H9 (cell line): ENCODE measurements around the gene SPATA31D4. TPM values are rescaled to one million over a fixed set of nuclear protein-coding genes. Genes with fewer than 3 reads are reported as not detected.

Source experiments
- DNase-seq: peaks from one replicate; pipeline ENCODE4 v3.0.0-alpha.2; 2017
- H2AFZ ChIP-seq: one replicate; pipeline ENCODE4 v1.6.1; 2013; ENCODE audit warnings: mild to moderate bottlenecking, low read length, control low read depth, moderate library complexity
- H2AK5ac ChIP-seq: 2 replicates; pipeline ENCODE4 v1.6.1; 2013; ENCODE audit warnings: low read length, control low read depth, mixed read lengths; ENCODE audit not compliant: insufficient read length
- H2BK120ac ChIP-seq: one replicate; pipeline ENCODE4 v1.6.1; 2013; ENCODE audit warnings: low read depth, mild to moderate bottlenecking, low read length, control low read depth, inconsistent platforms; ENCODE audit not compliant: poor library complexity, severe bottlenecking
- H2BK12ac ChIP-seq: 2 replicates; pipeline ENCODE4 v1.6.1; 2013; ENCODE audit warnings: low read length, control low read depth, mixed read lengths, low read depth; ENCODE audit not compliant: insufficient read length
- H2BK15ac ChIP-seq: 2 replicates; pipeline ENCODE4 v1.6.1; 2013; ENCODE audit warnings: low read depth, low read length, control low read depth
- H2BK20ac ChIP-seq: one replicate; pipeline ENCODE4 v1.6.1; 2013; ENCODE audit warnings: low read depth, mild to moderate bottlenecking, low read length, control low read depth, inconsistent platforms; ENCODE audit not compliant: poor library complexity, severe bottlenecking
- H2BK5ac ChIP-seq: 2 replicates; pipeline ENCODE4 v1.6.1; 2013; ENCODE audit warnings: low read length, control low read depth, mixed read lengths; ENCODE audit not compliant: insufficient read length
- H3K14ac ChIP-seq: 2 replicates; pipeline ENCODE4 v1.6.1; 2013; ENCODE audit warnings: low read length, control low read depth; ENCODE audit not compliant: insufficient read depth
- H3K18ac ChIP-seq: 2 replicates; pipeline ENCODE4 v1.6.1; 2013; ENCODE audit warnings: low read depth, mild to moderate bottlenecking, mixed read lengths, low read length, control low read depth; ENCODE audit not compliant: insufficient read length
- H3K23ac ChIP-seq: 2 replicates; pipeline ENCODE4 v1.6.1; 2013; ENCODE audit warnings: low read length, control low read depth, mixed read lengths, low read depth; ENCODE audit not compliant: insufficient read length
- H3K23me2 ChIP-seq: 2 replicates; pipeline ENCODE4 v1.6.1; 2013; ENCODE audit warnings: low read depth, mild to moderate bottlenecking, mixed read lengths, low read length, control low read depth; ENCODE audit not compliant: insufficient read length, poor library complexity, severe bottlenecking
- H3K27ac ChIP-seq: 2 replicates; pipeline ENCODE4 v1.5.1; 2013; ENCODE audit warnings: low read length, control low read depth, mixed read lengths, low read depth; ENCODE audit not compliant: insufficient read length
- H3K27me3 ChIP-seq: 2 replicates; pipeline ENCODE4 v1.6.1; 2013; ENCODE audit warnings: low read length, control low read depth, inconsistent platforms; ENCODE audit not compliant: insufficient read depth
- H3K4ac ChIP-seq: 2 replicates; pipeline ENCODE4 v1.6.1; 2013; ENCODE audit warnings: low read depth, mild to moderate bottlenecking, control low read depth, inconsistent platforms, low read length, moderate library complexity
- H3K4me1 ChIP-seq: 2 replicates; pipeline ENCODE4 v1.6.1; 2013; ENCODE audit warnings: low read length, control low read depth, inconsistent platforms; ENCODE audit not compliant: insufficient read depth
- H3K4me2 ChIP-seq: 2 replicates; pipeline ENCODE4 v1.6.1; 2013; ENCODE audit warnings: low read length, control low read depth, mixed read lengths; ENCODE audit not compliant: insufficient read length, insufficient read depth
- H3K56ac ChIP-seq: 2 replicates; pipeline ENCODE4 v1.6.1; 2013; ENCODE audit warnings: low read depth, mild to moderate bottlenecking, mixed read lengths, low read length, control low read depth; ENCODE audit not compliant: insufficient read length
- H3K79me1 ChIP-seq: 2 replicates; pipeline ENCODE4 v1.6.1; 2013; ENCODE audit warnings: low read depth, mild to moderate bottlenecking, moderate library complexity, low read length, control low read depth, inconsistent platforms; ENCODE audit not compliant: insufficient read depth, poor library complexity, severe bottlenecking
- H3K79me2 ChIP-seq: 2 replicates; pipeline ENCODE4 v1.6.1; 2013; ENCODE audit warnings: low read length, control low read depth, inconsistent platforms; ENCODE audit not compliant: insufficient read depth
- H3K9ac ChIP-seq: 2 replicates; pipeline ENCODE4 v1.6.1; 2013; ENCODE audit warnings: low read length, control low read depth, mixed read lengths; ENCODE audit not compliant: insufficient read length; ENCODE audit errors: extremely low read depth
- H3K9me3 ChIP-seq: one replicate; pipeline ENCODE4 v1.6.1; 2013; ENCODE audit warnings: low read depth, low read length, inconsistent platforms; ENCODE audit not compliant: control insufficient read depth
- H3T11ph ChIP-seq: one replicate; pipeline ENCODE4 v1.6.1; 2013; ENCODE audit warnings: mild to moderate bottlenecking, low read length, control low read depth, inconsistent platforms
- H4K20me1 ChIP-seq: one replicate; pipeline ENCODE4 v1.6.1; 2013; ENCODE audit not compliant: control insufficient read depth, insufficient read length, insufficient read depth
- H4K5ac ChIP-seq: 2 replicates; pipeline ENCODE4 v1.6.1; 2013; ENCODE audit warnings: low read depth, mild to moderate bottlenecking, mixed read lengths, low read length, control low read depth; ENCODE audit not compliant: insufficient read length
- H4K8ac ChIP-seq: replicated peaks from 2 replicates; pipeline ENCODE4 v1.6.1; 2013; ENCODE audit warnings: low read length, control low read depth, mixed read lengths, low read depth; ENCODE audit not compliant: insufficient read length
- H4K91ac ChIP-seq: 2 replicates; pipeline ENCODE4 v1.6.1; 2013; ENCODE audit warnings: low read depth, mild to moderate bottlenecking, moderate library complexity, mixed read lengths, low read length, control low read depth; ENCODE audit not compliant: insufficient read length
- H3K27ac Mint-ChIP-seq, 3 experiments: 2 replicates in 2 of 3; 3 replicates in 1 of 3; pipeline ENCODE4 v1.8.0; 2020 to 2021; ENCODE audit warnings: mixed read lengths in 3 of 3, mild to moderate bottlenecking in 1 of 3, moderate library complexity in 1 of 3
- H3K27me3 Mint-ChIP-seq: 2 replicates; pipeline ENCODE4 v1.8.0; 2021; ENCODE audit warnings: low read depth, mild to moderate bottlenecking, moderate library complexity, mixed read lengths
- H3K36me3 Mint-ChIP-seq, 3 experiments: 2 replicates in 2 of 3; 3 replicates in 1 of 3; pipeline ENCODE4 v1.8.0; 2020 to 2021; ENCODE audit warnings: low read depth in 3 of 3, mixed read lengths in 3 of 3; ENCODE audit not compliant: insufficient read depth in 1 of 3
- H3K4me1 Mint-ChIP-seq, 2 experiments: 2 replicates each; pipeline ENCODE4 v1.8.0; 2020; ENCODE audit warnings: mixed read lengths in 2 of 2
- H3K4me3 Mint-ChIP-seq, 2 experiments: 2 replicates in 1 of 2; 3 replicates in 1 of 2; pipeline ENCODE4 v1.8.0; 2020 to 2021; ENCODE audit warnings: mild to moderate bottlenecking in 2 of 2, mixed read lengths in 2 of 2, moderate library complexity in 1 of 2
- H3K9me3 Mint-ChIP-seq, 2 experiments: 2 replicates in 1 of 2; 3 replicates in 1 of 2; pipeline ENCODE4 v1.8.0; 2020; ENCODE audit warnings: mild to moderate bottlenecking in 2 of 2, mixed read lengths in 2 of 2, moderate library complexity in 1 of 2
- CTCF ChIP-seq: fragments of 200-600 bp; sonication (generic); conservative IDR thresholded peaks from 3 replicates; pipeline ENCODE4 v1.8.0; 2021; ENCODE audit warnings: antibody characterized with exemption, mild to moderate bottlenecking
- WGBS: extraction: QIAGEN DNeasy Blood & Tissue Kit; methylation state at CpG from one replicate; pipeline ENCODE4 v1.1.7; 2013; ENCODE audit warnings: missing lambda C conversion rate, low lambda C conversion rate, mixed read lengths; ENCODE audit not compliant: insufficient read length; ENCODE audit errors: extremely low coverage; 5-methylcytosine and 5-hydroxymethylcytosine counted together
- total RNA-seq: library from RNA; stranded (reverse); gene quantifications from 2 replicates; pipeline ENCODE4 v1.2.1, GENCODE V29; 2021

The SPATA31D4 gene
- total RNA-seq, 1 experiment from 2014 or later: not detected

- Mint-ChIP-seq H3K4me3 (no peak overlapping the region), H3K27me3 (no peaks in the 10 kb centered on the region), H3K27ac (no peak overlapping the region), H3K9me3 (no peaks in the 10 kb centered on the region), H3K4me1 (peaks cover 6 to 12% of the 10 kb centered on the region in 2 experiments; a peak in 2 of 4 replicates), H3K36me3 (no peaks in the 10 kb centered on the region)
- no peak overlapping the region for H2AFZ ChIP-seq
- no peaks in the 10 kb centered on the region for H3K23me2 ChIP-seq
- no peak for TF ChIP-seq CTCF
- H2BK15ac ChIP-seq: no peak overlapping the region
- no peak for DNase-seq
- H3K4me1 ChIP-seq: no peaks in the 10 kb centered on the region; the same call in 1 of the 2 replicates
- H2AK5ac ChIP-seq: no peak overlapping the region
- no peak overlapping the region for H3K14ac ChIP-seq
- WGBS: no CpG with 5 or more reads among the region's 3 CpGs
- no peaks in the 10 kb centered on the region for H4K20me1 ChIP-seq
- H2BK20ac ChIP-seq: no peak overlapping the region
- no peak overlapping the region for H3K4me2 ChIP-seq
- H2BK12ac ChIP-seq: no peak overlapping the region
- H3K18ac ChIP-seq: no peak overlapping the region
- no peaks in the 10 kb centered on the region for H3K79me1 ChIP-seq
- no peak overlapping the region for H4K5ac ChIP-seq
- no peaks in the 10 kb centered on the region for H3K9me3 ChIP-seq
- H3K9ac ChIP-seq: no peak overlapping the region
- no peak overlapping the region for H3K23ac ChIP-seq
- no peak overlapping the region for H3K4ac ChIP-seq
- no peak overlapping the region for H2BK5ac ChIP-seq
- no peak overlapping the region for H4K91ac ChIP-seq
- H3K56ac ChIP-seq: no peak overlapping the region
- no peaks in the 10 kb centered on the region for H3K79me2 ChIP-seq
- no peaks in the 10 kb centered on the region for H3K27me3 ChIP-seq
- H2BK120ac ChIP-seq: no peak overlapping the region
- H3T11ph ChIP-seq: no peak overlapping the region
- H4K8ac ChIP-seq: no peak overlapping the region
- H3K27ac ChIP-seq: no peak overlapping the region
Measured at GRCh38 chr9:81902626-81903025, 25.6 kb upstream of the SPATA31D4 start.
